Measurements from ENCODE around the gene MRM2.

GRCh38 chr7:2255145-2256139 is 13.4 kb upstream of the MRM2 start:
- TF ChIP-seq CTCF (IDR thresholded peaks at IDR 0.05; ENCODE audit: low read depth, low read length, missing input control) = no peak
- no peak for TF ChIP-seq FOXA1 (IDR thresholded peaks at IDR 0.05)
- TF ChIP-seq ATF3 (IDR thresholded peaks at IDR 0.05) = no peak
- TF ChIP-seq SP1 (IDR thresholded peaks at IDR 0.05) = no peak
- no peak for TF ChIP-seq YY1 (IDR thresholded peaks at IDR 0.05)
- TF ChIP-seq RAD21 (IDR thresholded peaks at IDR 0.05) = no peak
- TF ChIP-seq REST (IDR thresholded peaks at IDR 0.05) = no peak
- no peak for TF ChIP-seq GABPA (IDR thresholded peaks at IDR 0.05 in 1 of 2, conservative IDR thresholded peaks at IDR 0.05 in 1 of 2)
- no peak for TF ChIP-seq TAF1 (conservative IDR thresholded peaks at IDR 0.05)
